Measurements from ENCODE around the gene PPP1R16B. TPM values are rescaled to one million over a fixed set of nuclear protein-coding genes. Genes with fewer than 3 reads are reported as not detected.

PPP1R16B gene
- total and polyA plus RNA-seq, 2 of the 8 experiments (the other 6 are each of a cell fraction or from before 2014, with no cell fraction given), result 2.6 to 8.9 TPM

DNA sequence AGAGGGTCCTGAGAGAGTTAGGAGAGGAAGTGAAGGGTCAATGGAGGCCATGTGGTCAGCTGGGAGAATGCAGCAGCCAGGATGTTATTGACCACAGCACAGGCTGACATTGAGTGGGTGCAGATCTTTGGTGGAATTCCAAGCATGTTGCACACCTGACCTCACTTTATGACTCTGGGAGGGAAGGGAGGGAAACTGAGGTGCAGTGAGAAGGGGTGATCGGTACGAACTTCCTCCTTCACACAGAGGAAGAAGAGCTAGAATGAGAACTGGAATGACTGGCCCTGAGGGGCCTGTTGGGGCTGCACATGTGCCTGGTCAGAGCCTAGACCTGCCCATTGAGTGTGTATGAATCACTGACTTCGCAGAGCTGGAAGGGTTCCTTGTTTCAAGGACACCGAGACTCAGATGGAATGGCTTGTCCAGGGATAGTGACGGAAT is 130.5 kb downstream of the PPP1R16B start:
- Histone ChIP-seq H3K9ac (replicated peaks in 1 of 4; ENCODE audit: extremely low read depth in 1 of 4, low read depth in 3 of 4, low read length in 3 of 4) (no peak overlapping the region), H4K20me1 (replicated peaks in 1 of 2; ENCODE audit: control insufficient read depth in 1 of 2, insufficient read depth in 2 of 2, low read length in 2 of 2) (peaks cover 24 to 34% of the 10 kb centered on the region in 2 experiments), H4K5ac (ENCODE audit: insufficient read length, low read depth, low read length) (no peak overlapping the region), H3K23ac (ENCODE audit: insufficient read length) (no peak overlapping the region), H2BK15ac (ENCODE audit: low read length) (no peak overlapping the region), H3K4me2 (ENCODE audit: insufficient read depth in 1 of 2, low read depth in 2 of 2, low read length in 2 of 2) (no peak overlapping the region), H3K14ac (ENCODE audit: insufficient read length) (no peak overlapping the region), H3K27me3 (replicated peaks in 1 of 4; ENCODE audit: control insufficient read depth in 3 of 4, extremely low read depth in 1 of 4, insufficient read depth in 3 of 4, low read length in 3 of 4) (no peaks in the 10 kb centered on the region), H3K27ac (ENCODE audit: low read depth, low read length) (no peak overlapping the region), H3K9me3 (ENCODE audit: insufficient read depth in 2 of 2, low read depth in 1 of 2, low read length in 1 of 2) (no peaks in the 10 kb centered on the region), H2AK5ac (ENCODE audit: low read depth, low read length) (no peak overlapping the region), H3K4ac (replicated peaks; ENCODE audit: insufficient read length, low read depth, low read length) (no peak overlapping the region), H3K79me2 (ENCODE audit: control insufficient read depth in 1 of 2, insufficient read depth in 2 of 2, low read length in 2 of 2) (peaks cover 37 to 99% of the 10 kb centered on the region in 2 experiments), H2AFZ (ENCODE audit: low read length) (no peak overlapping the region), H3K36me3 (ENCODE audit: control insufficient read depth in 2 of 4, insufficient read depth in 4 of 4, low read length in 3 of 4) (peaks cover 2 to 20% (median 6%) of the 10 kb centered on the region in 4 experiments; a peak in 4 of 8 replicates), H2BK5ac (ENCODE audit: low read depth, low read length) (no peak overlapping the region), H2BK120ac (replicated peaks; ENCODE audit: low read depth, low read length) (no peak overlapping the region), H2BK20ac (ENCODE audit: low read length) (no peak overlapping the region), H3K4me3 (ENCODE audit: extremely low read depth in 1 of 4, insufficient read depth in 2 of 4, low read depth in 3 of 4, low read length in 4 of 4) (no peak overlapping the region), H3K4me1 (replicated peaks in 1 of 4; ENCODE audit: control insufficient read depth in 3 of 4, insufficient read depth in 4 of 4, low read length in 3 of 4) (peaks cover 0 to 6% (median 2%) of the 10 kb centered on the region in 4 experiments; a peak in 4 of 7 replicates), H4K8ac (ENCODE audit: extremely low read depth, insufficient read depth, low read length) (no peak overlapping the region), H4K91ac (replicated peaks; ENCODE audit: insufficient read length, low read length) (no peak overlapping the region), H3K56ac (replicated peaks; ENCODE audit: insufficient read length, low read depth, low read length) (no peak overlapping the region), H3K18ac (ENCODE audit: extremely low read depth, low read length) (no peak overlapping the region), H2BK12ac (ENCODE audit: low read depth, low read length) (no peak overlapping the region), H3K79me1 (ENCODE audit: low read depth, low read length) (peaks cover 36% of the 10 kb centered on the region), H3K23me2 (ENCODE audit: low read depth, low read length) (no peaks in the 10 kb centered on the region)
- WGBS, 2 experiments (ENCODE audit: extremely low coverage in 1 of 2, insufficient coverage in 1 of 2, insufficient read length in 1 of 2, insufficient replicate concordance in 2 of 2, low coverage in 1 of 2, low lambda C conversion rate in 2 of 2, missing lambda C conversion rate in 1 of 2), result 98% methylated on average over 5 of the region's 5 CpGs; no CpG with 5 or more reads in 1 of the 2 experiments
- TF ChIP-seq SIRT6 (IDR thresholded peaks at IDR 0.05; ENCODE audit: low read length) (no peak), RXRA (IDR thresholded peaks at IDR 0.05; ENCODE audit: insufficient read depth, low read depth, low read length) (no peak), JUND (IDR thresholded peaks at IDR 0.05; ENCODE audit: low read length) (no peak), BACH1 (IDR thresholded peaks at IDR 0.05; ENCODE audit: low read length) (no peak), SUZ12 (IDR thresholded peaks at IDR 0.05; ENCODE audit: low read length) (no peak)
- ChIA-PET POLR2A (ENCODE audit: partially characterized antibody) (interaction anchor here (1.1 to 7.9 kb wide), 2 partner anchors 8 to 18 kb away, joined by 3 to 57 read pairs; partner anchors contain the start of gene FAM83D), CTCF (ENCODE audit: partially characterized antibody) (interaction anchor here (1.0 to 1.5 kb wide), 6 partner anchors 8 to 26 kb away, joined by 3 to 4 read pairs (median 4); partner anchors contain the start of genes DHX35 and FAM83D)
- no peak for FAIRE-seq
- DNase-seq (ENCODE audit: low read depth in 1 of 2, low spot score in 2 of 2), result no peak
